ENCODE results near the gene HAO2.

- TF ChIP-seq POLR2A (IDR thresholded peaks at IDR 0.05) = no peak
- no peak for TF ChIP-seq CTCF (IDR thresholded peaks at IDR 0.05)
- TF ChIP-seq EP300 (IDR thresholded peaks at IDR 0.05) = no peak
Measured at GRCh38 chr1:119330466-119331189, 38.0 kb upstream of the HAO2 start.
